Activated B cell treated with CpG ODN at 0.5 μM for 24 hours (primary cell): Measurements from ENCODE around the gene LINC00305. TPM values are rescaled to one million over a fixed set of nuclear protein-coding genes. Genes with fewer than 3 reads are reported as not detected.

ENCODE experiments used
- ATAC-seq: fragments of 200-7000 bp; cut with Tn5 transposase; one replicate; pipeline ENCODE4 v1.10.0; 2021; ENCODE audit warnings: low read depth, mild to moderate bottlenecking, moderate library complexity
- CTCF ChIA-PET: fragments of 350-600 bp; sonication (Branson Sonifier 250); formaldehyde crosslinking; loops from one replicate; lab custom pipeline; 2021; ENCODE audit warnings: antibody characterized with exemption; lab: Charles Lee
- POLR2A ChIA-PET: fragments of 350-600 bp; sonication (Branson Sonifier 250); formaldehyde crosslinking; loops from one replicate; lab custom pipeline; 2021; ENCODE audit warnings: antibody characterized with exemption; lab: Charles Lee
- DNase-seq: peaks from one replicate; pipeline ENCODE4 v3.0.0; 2022
- H3K27ac Mint-ChIP-seq: one replicate; pipeline ENCODE4 v1.8.0; 2020; ENCODE audit warnings: mixed read lengths
- H3K27me3 Mint-ChIP-seq: one replicate; pipeline ENCODE4 v1.8.0; 2021; ENCODE audit warnings: mixed read lengths
- H3K36me3 Mint-ChIP-seq: one replicate; pipeline ENCODE4 v1.8.0; 2021; ENCODE audit warnings: low read depth, mixed read lengths
- H3K4me1 Mint-ChIP-seq: one replicate; pipeline ENCODE4 v1.8.0; 2021; ENCODE audit warnings: mixed read lengths
- H3K4me3 Mint-ChIP-seq: one replicate; pipeline ENCODE4 v1.8.0; 2020; ENCODE audit warnings: mild to moderate bottlenecking, mixed read lengths
- H3K9me3 Mint-ChIP-seq: one replicate; pipeline ENCODE4 v1.8.0; 2020; ENCODE audit warnings: mixed read lengths
- CTCF ChIP-seq: fragments of 200-600 bp; IDR thresholded peaks from one replicate; pipeline ENCODE4 v1.8.0; 2022; ENCODE audit warnings: antibody characterized with exemption, mild to moderate bottlenecking
- intact Hi-C: fragments of 100-400 bp; cut with micrococcal nuclease; formaldehyde crosslinking; loops from one replicate; pipeline ENCODE4 v1.15.1; 2024
- total RNA-seq: library from RNA; stranded (reverse); gene quantifications from 2 replicates; pipeline ENCODE4 v1.2.3, GENCODE V29; 2022

Gene LINC00305
- total RNA-seq, 1 donor from 2014 or later: not detected

GRCh38 chr18:64082513-64082912, 66.4 kb downstream of the LINC00305 start:
- ChIA-PET POLR2A (no interaction called here), CTCF (no interaction called here)
- no peaks in the 10 kb centered on the region for H3K27me3 Mint-ChIP-seq
- H3K36me3 Mint-ChIP-seq: no peaks in the 10 kb centered on the region
- no peaks in the 10 kb centered on the region for H3K4me1 Mint-ChIP-seq
- intact Hi-C loops: no loop called here
- no peak overlapping the region for H3K4me3 Mint-ChIP-seq
- no peak overlapping the region for H3K27ac Mint-ChIP-seq
- TF ChIP-seq CTCF: no peak
- H3K9me3 Mint-ChIP-seq: no peaks in the 10 kb centered on the region
- DNase-seq (no peak), ATAC-seq (no peak)

GRCh38 chr18:64082054-64082453, 66.8 kb downstream of the LINC00305 start:
- TF ChIP-seq CTCF: no peak
- POLR2A ChIA-PET: no interaction called here
- ATAC-seq: no peak
- Mint-ChIP-seq H3K36me3 (no peaks in the 10 kb centered on the region), H3K4me1 (no peaks in the 10 kb centered on the region), H3K9me3 (no peaks in the 10 kb centered on the region), H3K27me3 (no peaks in the 10 kb centered on the region), H3K4me3 (no peak overlapping the region), H3K27ac (no peak overlapping the region)
- CTCF ChIA-PET: no interaction called here
- DNase-seq: no peak
- intact Hi-C loops: no loop called here

GRCh38 chr18:64073971-64074370, 74.9 kb downstream of the LINC00305 start:
- POLR2A ChIA-PET: no interaction called here

GRCh38 chr18:64055019-64055418, 93.9 kb downstream of the LINC00305 start:
- CTCF ChIA-PET: no interaction called here

More at GRCh38 chr18:64073971-64074370, 74.9 kb downstream of the LINC00305 start:
- ATAC-seq: no peak
- DNase-seq: no peak
- Mint-ChIP-seq H3K4me1 (no peaks in the 10 kb centered on the region), H3K36me3 (no peaks in the 10 kb centered on the region), H3K27me3 (peaks cover 3% of the 10 kb centered on the region), H3K4me3 (no peak overlapping the region), H3K9me3 (peaks cover 3% of the 10 kb centered on the region), H3K27ac (no peak overlapping the region)
- intact Hi-C loops: no loop called here
- no peak for TF ChIP-seq CTCF
- CTCF ChIA-PET: no interaction called here

GRCh38 chr18:64053246-64053645, 95.6 kb downstream of the LINC00305 start:
- H3K9me3 Mint-ChIP-seq: no peaks in the 10 kb centered on the region
- no peak for ATAC-seq
- no peaks in the 10 kb centered on the region for H3K36me3 Mint-ChIP-seq

More at GRCh38 chr18:64055019-64055418, 93.9 kb downstream of the LINC00305 start:
- intact Hi-C loops: no loop called here
- Mint-ChIP-seq H3K9me3 (no peaks in the 10 kb centered on the region), H3K27me3 (peaks cover 3% of the 10 kb centered on the region), H3K36me3 (no peaks in the 10 kb centered on the region), H3K4me3 (no peak overlapping the region), H3K27ac (no peak overlapping the region), H3K4me1 (no peaks in the 10 kb centered on the region)
- POLR2A ChIA-PET: no interaction called here
- TF ChIP-seq CTCF: no peak
- DNase-seq (no peak), ATAC-seq (no peak)

More at GRCh38 chr18:64053246-64053645, 95.6 kb downstream of the LINC00305 start:
- TF ChIP-seq CTCF: no peak
- Mint-ChIP-seq H3K27ac (no peak overlapping the region), H3K4me3 (no peak overlapping the region), H3K4me1 (no peaks in the 10 kb centered on the region), H3K27me3 (peaks cover 4% of the 10 kb centered on the region)
- no peak for DNase-seq
- CTCF ChIA-PET: no interaction called here
- POLR2A ChIA-PET: no interaction called here
- intact Hi-C loops: no loop called here
